GM23248 (cell line): ENCODE measurements around the gene DENND2A.

ENCODE experiments used
- EZH2 ChIP-seq: fragments of 200-600 bp; sonication (generic); IDR thresholded peaks from 2 replicates; pipeline ENCODE4 v1.6.1; 2018; ENCODE audit warnings: antibody characterized with exemption, mild to moderate bottlenecking; ENCODE audit not compliant: insufficient read depth, poor library complexity, severe bottlenecking
- EZH2phosphoT487 ChIP-seq: fragments of 200-600 bp; sonication (generic); IDR thresholded peaks from 2 replicates; pipeline ENCODE4 v1.6.1; 2018; ENCODE audit warnings: antibody characterized with exemption, moderate library complexity, mild to moderate bottlenecking, low read depth; ENCODE audit not compliant: insufficient read depth

DNA sequence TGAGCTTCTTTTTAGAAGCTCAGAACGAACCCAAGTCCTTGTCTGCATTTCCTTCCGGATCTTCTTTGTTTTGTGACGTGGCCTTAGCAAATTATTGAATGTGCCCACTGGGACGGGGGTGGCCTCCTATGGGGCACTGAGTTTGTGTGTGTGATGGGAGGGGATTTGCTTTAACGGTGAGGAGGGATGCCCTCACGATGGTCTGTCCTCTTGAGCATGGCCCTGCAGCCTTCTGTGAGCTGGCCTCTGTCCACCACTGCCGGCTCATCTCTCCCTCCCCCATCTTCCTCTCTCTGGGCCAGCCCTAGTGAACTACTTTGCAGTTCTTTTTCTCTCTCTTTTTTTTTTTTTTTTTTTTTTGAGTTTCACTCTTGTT, 98.4 kb downstream of the DENND2A start:
- TF ChIP-seq EZH2 (no peak), EZH2phosphoT487 (no peak)
